H9 (cell line): Measurements from ENCODE around the gene ST6GAL1. TPM values are rescaled to one million over a fixed set of nuclear protein-coding genes. Genes with fewer than 3 reads are reported as not detected.

Experiments used
- DNase-seq: peaks from one replicate; pipeline ENCODE4 v3.0.0-alpha.2; 2017
- H2AFZ ChIP-seq: one replicate; pipeline ENCODE4 v1.6.1; 2013; ENCODE audit warnings: mild to moderate bottlenecking, low read length, control low read depth, moderate library complexity
- H2AK5ac ChIP-seq: 2 replicates; pipeline ENCODE4 v1.6.1; 2013; ENCODE audit warnings: low read length, control low read depth, mixed read lengths; ENCODE audit not compliant: insufficient read length
- H2BK120ac ChIP-seq: one replicate; pipeline ENCODE4 v1.6.1; 2013; ENCODE audit warnings: low read depth, mild to moderate bottlenecking, low read length, control low read depth, inconsistent platforms; ENCODE audit not compliant: poor library complexity, severe bottlenecking
- H2BK12ac ChIP-seq: 2 replicates; pipeline ENCODE4 v1.6.1; 2013; ENCODE audit warnings: low read length, control low read depth, mixed read lengths, low read depth; ENCODE audit not compliant: insufficient read length
- H2BK15ac ChIP-seq: 2 replicates; pipeline ENCODE4 v1.6.1; 2013; ENCODE audit warnings: low read depth, low read length, control low read depth
- H2BK20ac ChIP-seq: one replicate; pipeline ENCODE4 v1.6.1; 2013; ENCODE audit warnings: low read depth, mild to moderate bottlenecking, low read length, control low read depth, inconsistent platforms; ENCODE audit not compliant: poor library complexity, severe bottlenecking
- H2BK5ac ChIP-seq: 2 replicates; pipeline ENCODE4 v1.6.1; 2013; ENCODE audit warnings: low read length, control low read depth, mixed read lengths; ENCODE audit not compliant: insufficient read length
- H3K14ac ChIP-seq: 2 replicates; pipeline ENCODE4 v1.6.1; 2013; ENCODE audit warnings: low read length, control low read depth; ENCODE audit not compliant: insufficient read depth
- H3K18ac ChIP-seq: 2 replicates; pipeline ENCODE4 v1.6.1; 2013; ENCODE audit warnings: low read depth, mild to moderate bottlenecking, mixed read lengths, low read length, control low read depth; ENCODE audit not compliant: insufficient read length
- H3K23ac ChIP-seq: 2 replicates; pipeline ENCODE4 v1.6.1; 2013; ENCODE audit warnings: low read length, control low read depth, mixed read lengths, low read depth; ENCODE audit not compliant: insufficient read length
- H3K23me2 ChIP-seq: 2 replicates; pipeline ENCODE4 v1.6.1; 2013; ENCODE audit warnings: low read depth, mild to moderate bottlenecking, mixed read lengths, low read length, control low read depth; ENCODE audit not compliant: insufficient read length, poor library complexity, severe bottlenecking
- H3K27ac ChIP-seq: 2 replicates; pipeline ENCODE4 v1.5.1; 2013; ENCODE audit warnings: low read length, control low read depth, mixed read lengths, low read depth; ENCODE audit not compliant: insufficient read length
- H3K27me3 ChIP-seq: 2 replicates; pipeline ENCODE4 v1.6.1; 2013; ENCODE audit warnings: low read length, control low read depth, inconsistent platforms; ENCODE audit not compliant: insufficient read depth
- H3K4ac ChIP-seq: 2 replicates; pipeline ENCODE4 v1.6.1; 2013; ENCODE audit warnings: low read depth, mild to moderate bottlenecking, control low read depth, inconsistent platforms, low read length, moderate library complexity
- H3K4me1 ChIP-seq: 2 replicates; pipeline ENCODE4 v1.6.1; 2013; ENCODE audit warnings: low read length, control low read depth, inconsistent platforms; ENCODE audit not compliant: insufficient read depth
- H3K4me2 ChIP-seq: 2 replicates; pipeline ENCODE4 v1.6.1; 2013; ENCODE audit warnings: low read length, control low read depth, mixed read lengths; ENCODE audit not compliant: insufficient read length, insufficient read depth
- H3K56ac ChIP-seq: 2 replicates; pipeline ENCODE4 v1.6.1; 2013; ENCODE audit warnings: low read depth, mild to moderate bottlenecking, mixed read lengths, low read length, control low read depth; ENCODE audit not compliant: insufficient read length
- H3K79me1 ChIP-seq: 2 replicates; pipeline ENCODE4 v1.6.1; 2013; ENCODE audit warnings: low read depth, mild to moderate bottlenecking, moderate library complexity, low read length, control low read depth, inconsistent platforms; ENCODE audit not compliant: insufficient read depth, poor library complexity, severe bottlenecking
- H3K79me2 ChIP-seq: 2 replicates; pipeline ENCODE4 v1.6.1; 2013; ENCODE audit warnings: low read length, control low read depth, inconsistent platforms; ENCODE audit not compliant: insufficient read depth
- H3K9ac ChIP-seq: 2 replicates; pipeline ENCODE4 v1.6.1; 2013; ENCODE audit warnings: low read length, control low read depth, mixed read lengths; ENCODE audit not compliant: insufficient read length; ENCODE audit errors: extremely low read depth
- H3K9me3 ChIP-seq: one replicate; pipeline ENCODE4 v1.6.1; 2013; ENCODE audit warnings: low read depth, low read length, inconsistent platforms; ENCODE audit not compliant: control insufficient read depth
- H3T11ph ChIP-seq: one replicate; pipeline ENCODE4 v1.6.1; 2013; ENCODE audit warnings: mild to moderate bottlenecking, low read length, control low read depth, inconsistent platforms
- H4K20me1 ChIP-seq: one replicate; pipeline ENCODE4 v1.6.1; 2013; ENCODE audit not compliant: control insufficient read depth, insufficient read length, insufficient read depth
- H4K5ac ChIP-seq: 2 replicates; pipeline ENCODE4 v1.6.1; 2013; ENCODE audit warnings: low read depth, mild to moderate bottlenecking, mixed read lengths, low read length, control low read depth; ENCODE audit not compliant: insufficient read length
- H4K8ac ChIP-seq: replicated peaks from 2 replicates; pipeline ENCODE4 v1.6.1; 2013; ENCODE audit warnings: low read length, control low read depth, mixed read lengths, low read depth; ENCODE audit not compliant: insufficient read length
- H4K91ac ChIP-seq: 2 replicates; pipeline ENCODE4 v1.6.1; 2013; ENCODE audit warnings: low read depth, mild to moderate bottlenecking, moderate library complexity, mixed read lengths, low read length, control low read depth; ENCODE audit not compliant: insufficient read length
- H3K27ac Mint-ChIP-seq, 3 experiments: 2 replicates in 2 of 3; 3 replicates in 1 of 3; pipeline ENCODE4 v1.8.0; 2020 to 2021; ENCODE audit warnings: mixed read lengths in 3 of 3, mild to moderate bottlenecking in 1 of 3, moderate library complexity in 1 of 3
- H3K27me3 Mint-ChIP-seq: 2 replicates; pipeline ENCODE4 v1.8.0; 2021; ENCODE audit warnings: low read depth, mild to moderate bottlenecking, moderate library complexity, mixed read lengths
- H3K36me3 Mint-ChIP-seq, 3 experiments: 2 replicates in 2 of 3; 3 replicates in 1 of 3; pipeline ENCODE4 v1.8.0; 2020 to 2021; ENCODE audit warnings: low read depth in 3 of 3, mixed read lengths in 3 of 3; ENCODE audit not compliant: insufficient read depth in 1 of 3
- H3K4me1 Mint-ChIP-seq, 2 experiments: 2 replicates each; pipeline ENCODE4 v1.8.0; 2020; ENCODE audit warnings: mixed read lengths in 2 of 2
- H3K4me3 Mint-ChIP-seq, 2 experiments: 2 replicates in 1 of 2; 3 replicates in 1 of 2; pipeline ENCODE4 v1.8.0; 2020 to 2021; ENCODE audit warnings: mild to moderate bottlenecking in 2 of 2, mixed read lengths in 2 of 2, moderate library complexity in 1 of 2
- H3K9me3 Mint-ChIP-seq, 2 experiments: 2 replicates in 1 of 2; 3 replicates in 1 of 2; pipeline ENCODE4 v1.8.0; 2020; ENCODE audit warnings: mild to moderate bottlenecking in 2 of 2, mixed read lengths in 2 of 2, moderate library complexity in 1 of 2
- WGBS: extraction: QIAGEN DNeasy Blood & Tissue Kit; methylation state at CpG from one replicate; pipeline ENCODE4 v1.1.7; 2013; ENCODE audit warnings: missing lambda C conversion rate, low lambda C conversion rate, mixed read lengths; ENCODE audit not compliant: insufficient read length; ENCODE audit errors: extremely low coverage; 5-methylcytosine and 5-hydroxymethylcytosine counted together
- total RNA-seq: library from RNA; stranded (reverse); gene quantifications from 2 replicates; pipeline ENCODE4 v1.2.1, GENCODE V29; 2021
- TF ChIP-seq, protein P1 (sequence below): fragments of 200-600 bp; sonication (generic); conservative IDR thresholded peaks from 3 replicates; pipeline ENCODE4 v1.8.0; 2021; ENCODE audit warnings: antibody characterized with exemption, mild to moderate bottlenecking

The ST6GAL1 gene
- total RNA-seq, 1 experiment from 2014 or later, result 139 TPM

DNA sequence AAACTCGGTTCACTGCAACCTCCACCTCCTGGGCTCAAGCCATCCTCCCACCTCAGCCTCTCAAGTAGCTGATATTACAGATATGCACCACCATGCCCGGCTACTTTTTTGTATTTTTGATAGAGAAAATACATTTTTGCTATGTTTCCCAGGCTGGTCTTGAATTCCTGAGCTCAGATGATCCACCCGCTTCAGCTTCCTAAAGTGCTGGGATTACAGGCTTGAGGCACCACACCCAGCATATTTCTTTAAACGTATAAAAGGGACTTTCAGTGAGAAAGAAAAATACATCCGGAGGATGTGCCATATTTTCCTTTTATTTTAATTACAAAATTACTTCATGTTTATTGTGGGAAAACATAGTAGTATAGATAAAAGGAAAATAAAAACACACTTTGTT lies 153.8 kb downstream of the ST6GAL1 start:
- peaks cover 8 to 17% (median 12%) of the 10 kb centered on the region in 3 experiments; a peak in 6 of 7 replicates for H3K36me3 Mint-ChIP-seq
- Histone ChIP-seq H3K79me2 (no peaks in the 10 kb centered on the region), H3K4me1 (peaks cover 6% of the 10 kb centered on the region; the same call in 1 of the 2 replicates), H2BK15ac (no peak overlapping the region), H4K20me1 (no peaks in the 10 kb centered on the region), H3K27ac (no peak overlapping the region), H3K4ac (no peak overlapping the region), H4K91ac (no peak overlapping the region), H3K23ac (no peak overlapping the region), H4K5ac (no peak overlapping the region), H3T11ph (no peak overlapping the region), H3K79me1 (no peaks in the 10 kb centered on the region), H2BK12ac (no peak overlapping the region), H2AK5ac (no peak overlapping the region), H3K9ac (no peak overlapping the region), H3K27me3 (no peaks in the 10 kb centered on the region), H2BK20ac (no peak overlapping the region), H3K14ac (no peak overlapping the region), H3K18ac (no peak overlapping the region), H2BK120ac (no peak overlapping the region), H3K56ac (no peak overlapping the region), H3K9me3 (no peaks in the 10 kb centered on the region), H2BK5ac (no peak overlapping the region), H3K23me2 (no peaks in the 10 kb centered on the region), H2AFZ (no peak overlapping the region), H3K4me2 (no peak overlapping the region), H4K8ac (no peak overlapping the region)
- H3K4me3 Mint-ChIP-seq, result no peak overlapping the region
- WGBS, result no CpG with 5 or more reads among the region's 5 CpGs
- peaks cover 23 to 26% of the 10 kb centered on the region in 2 experiments for H3K4me1 Mint-ChIP-seq
- H3K27ac Mint-ChIP-seq, result no peak overlapping the region
- TF ChIP-seq, protein P1, sequence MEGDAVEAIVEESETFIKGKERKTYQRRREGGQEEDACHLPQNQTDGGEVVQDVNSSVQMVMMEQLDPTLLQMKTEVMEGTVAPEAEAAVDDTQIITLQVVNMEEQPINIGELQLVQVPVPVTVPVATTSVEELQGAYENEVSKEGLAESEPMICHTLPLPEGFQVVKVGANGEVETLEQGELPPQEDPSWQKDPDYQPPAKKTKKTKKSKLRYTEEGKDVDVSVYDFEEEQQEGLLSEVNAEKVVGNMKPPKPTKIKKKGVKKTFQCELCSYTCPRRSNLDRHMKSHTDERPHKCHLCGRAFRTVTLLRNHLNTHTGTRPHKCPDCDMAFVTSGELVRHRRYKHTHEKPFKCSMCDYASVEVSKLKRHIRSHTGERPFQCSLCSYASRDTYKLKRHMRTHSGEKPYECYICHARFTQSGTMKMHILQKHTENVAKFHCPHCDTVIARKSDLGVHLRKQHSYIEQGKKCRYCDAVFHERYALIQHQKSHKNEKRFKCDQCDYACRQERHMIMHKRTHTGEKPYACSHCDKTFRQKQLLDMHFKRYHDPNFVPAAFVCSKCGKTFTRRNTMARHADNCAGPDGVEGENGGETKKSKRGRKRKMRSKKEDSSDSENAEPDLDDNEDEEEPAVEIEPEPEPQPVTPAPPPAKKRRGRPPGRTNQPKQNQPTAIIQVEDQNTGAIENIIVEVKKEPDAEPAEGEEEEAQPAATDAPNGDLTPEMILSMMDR, result no peak
- H3K9me3 Mint-ChIP-seq, result peaks cover 14 to 26% of the 10 kb centered on the region in 2 experiments
- no peak for DNase-seq
- H3K27me3 Mint-ChIP-seq, result no peaks in the 10 kb centered on the region
